ENCODE results near the gene ZFHX3.
"Not testable (repeated sequence)": the region's sequence is repeated elsewhere in the genome, so short reads cannot be mapped to it uniquely, and the experiment has no call there.

Gene ZFHX3

DNA sequence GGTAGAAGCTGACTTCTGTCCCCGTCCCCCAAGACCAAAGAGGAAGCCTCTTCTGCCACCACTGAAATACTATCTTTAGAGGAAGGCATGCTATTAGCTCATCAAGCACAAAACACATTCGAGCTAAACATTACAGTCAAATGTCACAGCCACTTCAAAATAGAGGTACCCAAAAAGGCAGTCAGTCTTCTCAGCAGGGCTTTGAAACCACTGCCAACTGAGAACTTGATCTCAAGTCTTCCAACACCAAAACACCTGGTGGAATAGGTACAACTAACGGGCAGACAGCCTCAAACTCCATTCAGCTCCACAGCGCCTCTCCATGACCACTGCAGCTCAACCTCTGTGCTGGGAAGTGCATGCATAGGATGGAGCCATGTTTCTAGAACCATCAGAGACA is 36.0 kb downstream of the ZFHX3 start:
- Histone ChIP-seq H3K36me3 (ENCODE audit: insufficient read depth, low read length) (no peaks in the 10 kb centered on the region), H3K4me3 (no peak overlapping the region), H3K9ac (ENCODE audit: insufficient read length) (no peak overlapping the region), H3K9me3 (ENCODE audit: low read depth, low read length) (no peaks in the 10 kb centered on the region), H3K27ac (no peak overlapping the region)
- DNase-seq (ENCODE audit: low read depth, low spot score) = no peak
- TF ChIP-seq EZH2 (IDR thresholded peaks at IDR 0.05) = no peak
- TF ChIP-seq FOXP2 (optimal IDR thresholded peaks at IDR 0.05; ENCODE audit: control extremely low read depth, extremely low read length, insufficient read depth) = no peak
- TF ChIP-seq POLR2AphosphoS5 (IDR thresholded peaks at IDR 0.05; ENCODE audit: borderline replicate concordance, low read depth, low read length) = no peak

DNA sequence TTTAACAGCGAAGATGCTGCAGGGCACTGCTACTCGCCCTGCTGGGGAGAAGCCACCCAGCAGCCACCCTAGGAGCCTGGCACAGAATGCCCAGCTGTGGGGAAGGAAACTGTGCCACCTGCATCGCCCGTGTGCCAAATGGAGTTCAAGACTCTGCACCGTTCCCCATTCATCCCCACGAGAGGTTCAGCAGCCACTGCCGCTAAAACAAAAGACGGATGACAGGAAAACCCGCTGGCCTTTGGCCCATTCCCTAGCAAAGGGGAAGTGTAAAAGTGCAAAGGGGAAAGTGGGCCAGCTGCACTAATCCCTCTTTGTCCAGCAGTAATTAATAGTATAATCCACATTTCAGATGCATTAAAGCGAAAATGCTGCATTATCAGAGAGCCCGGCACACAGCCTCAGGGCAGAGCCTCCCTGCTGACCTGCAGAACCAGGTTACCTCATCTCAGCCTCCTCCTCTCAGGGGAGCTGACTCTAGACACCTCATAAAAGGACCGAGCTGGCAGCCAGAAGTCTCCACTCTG is 37.7 kb downstream of the ZFHX3 start:
- Histone ChIP-seq H3K27ac (no peak overlapping the region), H3K36me3 (ENCODE audit: insufficient read depth, low read length) (no peaks in the 10 kb centered on the region), H3K9ac (ENCODE audit: insufficient read length) (no peak overlapping the region), H3K9me3 (ENCODE audit: low read depth, low read length) (no peaks in the 10 kb centered on the region), H3K4me3 (no peak overlapping the region)
- DNase-seq (ENCODE audit: low read depth, low spot score) = no peak
- TF ChIP-seq POLR2AphosphoS5 (IDR thresholded peaks at IDR 0.05; ENCODE audit: borderline replicate concordance, low read depth, low read length) = no peak
- no peak for TF ChIP-seq FOXP2 (optimal IDR thresholded peaks at IDR 0.05; ENCODE audit: control extremely low read depth, extremely low read length, insufficient read depth)
- no peak for TF ChIP-seq EZH2 (IDR thresholded peaks at IDR 0.05)

DNA sequence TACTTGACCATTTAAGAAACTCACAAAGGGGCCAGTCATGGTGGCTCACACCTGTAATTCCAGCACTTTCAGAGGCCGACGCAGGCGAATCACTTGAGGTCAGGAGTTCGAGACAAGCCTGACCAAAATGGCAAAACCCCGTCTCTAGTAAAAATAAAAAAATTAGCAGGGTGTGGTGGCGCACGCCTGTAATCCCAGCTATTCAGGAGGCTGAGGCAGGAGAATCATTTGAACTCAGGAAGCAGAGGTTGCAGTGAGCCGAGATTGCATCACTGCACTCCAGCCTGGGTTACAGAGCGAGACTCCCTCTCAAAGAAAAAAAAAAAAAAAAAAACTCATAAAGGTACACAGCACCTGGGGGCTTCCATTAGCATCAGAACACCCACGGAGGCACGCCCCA is 38.2 kb downstream of the ZFHX3 start:
- H3K27ac ChIP-seq; H3K4me3 ChIP-seq; H3K9me3 ChIP-seq (ENCODE audit: low read depth, low read length); H3K9ac ChIP-seq (ENCODE audit: insufficient read length); DNase-seq (ENCODE audit: low read depth, low spot score); H3K36me3 ChIP-seq (ENCODE audit: insufficient read depth, low read length): not testable (repeated sequence)

GRCh38 chr16:73006026-73006425 is 41.9 kb downstream of the ZFHX3 start:
- no peaks in the 10 kb centered on the region for H3K36me3 ChIP-seq (ENCODE audit: insufficient read depth, low read length)
- H3K4me3 ChIP-seq = no peak overlapping the region
- no peak overlapping the region for H3K9ac ChIP-seq (ENCODE audit: insufficient read length)
- H3K27ac ChIP-seq = no peak overlapping the region
- no peak for TF ChIP-seq FOXP2 (optimal IDR thresholded peaks at IDR 0.05; ENCODE audit: control extremely low read depth, extremely low read length, insufficient read depth)
- DNase-seq (ENCODE audit: low read depth, low spot score) = no peak
- H3K9me3 ChIP-seq (ENCODE audit: low read depth, low read length) = no peaks in the 10 kb centered on the region

DNA sequence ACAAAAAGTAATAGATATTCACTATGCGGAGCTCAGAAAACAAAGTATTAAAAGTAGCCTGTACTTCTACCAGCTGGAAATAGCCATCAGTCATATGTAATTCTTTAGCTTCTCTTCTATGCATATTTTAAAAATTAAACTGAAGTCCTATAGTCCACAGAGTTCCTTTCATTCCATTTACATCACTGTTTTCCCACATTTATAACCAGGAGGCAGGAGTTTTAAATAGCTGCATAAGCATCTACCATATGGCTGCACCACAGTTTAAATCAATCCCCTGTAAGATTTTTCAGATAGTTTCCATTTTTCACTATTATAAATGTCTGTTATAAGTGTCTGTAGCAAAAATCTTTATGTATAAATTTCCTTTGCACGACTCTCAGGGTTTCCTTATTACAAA is 45.1 kb downstream of the ZFHX3 start:
- Histone ChIP-seq H3K36me3 (ENCODE audit: insufficient read depth, low read length) (no peaks in the 10 kb centered on the region), H3K27ac (no peak overlapping the region), H3K9me3 (ENCODE audit: low read depth, low read length) (no peaks in the 10 kb centered on the region), H3K4me3 (no peak overlapping the region), H3K9ac (ENCODE audit: insufficient read length) (no peak overlapping the region)
- no peak for TF ChIP-seq POLR2AphosphoS5 (IDR thresholded peaks at IDR 0.05; ENCODE audit: borderline replicate concordance, low read depth, low read length)
- TF ChIP-seq FOXP2 (optimal IDR thresholded peaks at IDR 0.05; ENCODE audit: control extremely low read depth, extremely low read length, insufficient read depth) = no peak
- TF ChIP-seq EZH2 (IDR thresholded peaks at IDR 0.05) = no peak
- DNase-seq (ENCODE audit: low read depth, low spot score) = no peak

- H3K36me3 ChIP-seq (ENCODE audit: insufficient read depth, low read length) = no peaks in the 10 kb centered on the region
- no peaks in the 10 kb centered on the region for H3K9me3 ChIP-seq (ENCODE audit: low read depth, low read length)
- TF ChIP-seq EZH2 (IDR thresholded peaks at IDR 0.05) = no peak
- H3K27ac ChIP-seq = no peak overlapping the region
- H3K4me3 ChIP-seq = no peak overlapping the region
- no peak overlapping the region for H3K9ac ChIP-seq (ENCODE audit: insufficient read length)
- DNase-seq (ENCODE audit: low read depth, low spot score) = no peak
These were observed 46.9 kb downstream of the ZFHX3 start for GRCh38 chr16:73000907-73001521.

GRCh38 chr16:73000020-73000906 is 47.7 kb downstream of the ZFHX3 start:
- DNase-seq (ENCODE audit: low read depth, low spot score) = no peak
- Histone ChIP-seq H3K27ac (no peak overlapping the region), H3K36me3 (ENCODE audit: insufficient read depth, low read length) (no peaks in the 10 kb centered on the region)

DNA sequence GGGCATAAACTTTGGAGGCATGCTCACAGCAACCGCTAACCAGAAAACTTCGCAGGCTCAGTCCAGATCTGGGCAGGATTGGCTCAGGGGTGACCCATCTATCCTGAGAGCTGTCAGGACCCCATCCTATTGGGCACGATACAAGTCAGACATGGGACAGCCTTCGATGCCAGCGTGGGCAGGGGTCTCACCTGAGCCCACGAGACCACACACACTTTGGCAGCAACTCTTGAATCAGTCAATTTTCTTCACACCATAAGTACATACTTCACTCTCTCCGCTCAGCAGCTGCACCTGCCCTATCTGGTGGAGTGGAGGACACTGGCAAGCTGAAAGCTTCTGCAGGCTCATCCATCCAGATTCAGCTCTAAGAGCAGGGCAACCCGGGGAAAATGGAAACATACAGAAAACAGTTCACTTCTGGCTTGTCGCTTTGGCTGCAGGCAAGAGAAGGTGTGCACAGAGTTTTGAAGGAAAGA is 48.3 kb downstream of the ZFHX3 start:
- no peak overlapping the region for H3K4me3 ChIP-seq
- no peaks in the 10 kb centered on the region for H3K9me3 ChIP-seq (ENCODE audit: low read depth, low read length)
- H3K36me3 ChIP-seq (ENCODE audit: insufficient read depth, low read length) = no peaks in the 10 kb centered on the region
- no peak overlapping the region for H3K27ac ChIP-seq
- DNase-seq (ENCODE audit: low read depth, low spot score) = no peak
- no peak for TF ChIP-seq FOXP2 (optimal IDR thresholded peaks at IDR 0.05; ENCODE audit: control extremely low read depth, extremely low read length, insufficient read depth)
- TF ChIP-seq EZH2 (IDR thresholded peaks at IDR 0.05) = no peak
- no peak for TF ChIP-seq POLR2AphosphoS5 (IDR thresholded peaks at IDR 0.05; ENCODE audit: borderline replicate concordance, low read depth, low read length)
- H3K9ac ChIP-seq (ENCODE audit: insufficient read length) = no peak overlapping the region

More at GRCh38 chr16:73000020-73000906, 47.7 kb downstream of the ZFHX3 start:
- Histone ChIP-seq H3K4me3 (no peak overlapping the region), H3K9ac (ENCODE audit: insufficient read length) (no peak overlapping the region), H3K9me3 (ENCODE audit: low read depth, low read length) (no peaks in the 10 kb centered on the region)
- TF ChIP-seq EZH2 (IDR thresholded peaks at IDR 0.05) = no peak
- TF ChIP-seq FOXP2 (optimal IDR thresholded peaks at IDR 0.05; ENCODE audit: control extremely low read depth, extremely low read length, insufficient read depth) = no peak
- TF ChIP-seq POLR2AphosphoS5 (IDR thresholded peaks at IDR 0.05; ENCODE audit: borderline replicate concordance, low read depth, low read length) = no peak

Measured in SK-N-MC (cell line).